Measurements from ENCODE around the gene ABRACL. TPM values are rescaled to one million over a fixed set of nuclear protein-coding genes. Genes with fewer than 3 reads are reported as not detected.

The ABRACL gene
- total and polyA plus RNA-seq, 2 of the 8 experiments (the other 6 are each of a cell fraction or from before 2014, with no cell fraction given), result 103 to 167 TPM

- Histone ChIP-seq H3K4ac (replicated peaks; ENCODE audit: insufficient read length, low read depth, low read length) (peak overlapping the region; percentile 2), H4K20me1 (replicated peaks in 1 of 2; ENCODE audit: control insufficient read depth in 1 of 2, insufficient read depth in 2 of 2, low read length in 2 of 2) (peaks cover 0 to 3% of the 10 kb centered on the region in 2 experiments), H2BK120ac (replicated peaks; ENCODE audit: low read depth, low read length) (no peak overlapping the region), H3K36me3 (ENCODE audit: control insufficient read depth in 2 of 4, insufficient read depth in 4 of 4, low read length in 3 of 4) (peaks cover 0 to 16% (median 4%) of the 10 kb centered on the region in 4 experiments; a peak in 4 of 8 replicates), H4K8ac (ENCODE audit: extremely low read depth, insufficient read depth, low read length) (peak overlapping the region; percentile 95), H2AFZ (ENCODE audit: low read length) (no peak overlapping the region), H3K14ac (ENCODE audit: insufficient read length) (no peak overlapping the region), H4K5ac (ENCODE audit: insufficient read length, low read depth, low read length) (no peak overlapping the region), H3K4me2 (ENCODE audit: insufficient read depth in 1 of 2, low read depth in 2 of 2, low read length in 2 of 2) (peak overlapping the region; percentile 68 to 100), H2BK5ac (ENCODE audit: low read depth, low read length) (peak overlapping the region; percentile 95), H3K79me2 (ENCODE audit: control insufficient read depth in 1 of 2, insufficient read depth in 2 of 2, low read length in 2 of 2) (peaks cover 5 to 59% of the 10 kb centered on the region in 2 experiments), H3K18ac (ENCODE audit: extremely low read depth, low read length) (0 out of 2 replicates have a peak overlapping the region, but pooled peaks have one; percentile 10), H3K27me3 (replicated peaks in 1 of 4; ENCODE audit: control insufficient read depth in 3 of 4, extremely low read depth in 1 of 4, insufficient read depth in 3 of 4, low read length in 3 of 4) (no peaks in the 10 kb centered on the region; a peak in 1 of 7 replicates), H3K23me2 (ENCODE audit: low read depth, low read length) (peaks cover 11% of the 10 kb centered on the region), H3K27ac (ENCODE audit: low read depth, low read length) (peak overlapping the region; percentile 91; the same call in 1 of the 2 replicates), H3K56ac (replicated peaks; ENCODE audit: insufficient read length, low read depth, low read length) (no peak overlapping the region), H3K23ac (ENCODE audit: insufficient read length) (no peak overlapping the region), H2BK12ac (ENCODE audit: low read depth, low read length) (no peak overlapping the region), H2BK20ac (ENCODE audit: low read length) (no peak overlapping the region), H3K9me3 (ENCODE audit: insufficient read depth in 2 of 2, low read depth in 1 of 2, low read length in 1 of 2) (no peaks in the 10 kb centered on the region), H2AK5ac (ENCODE audit: low read depth, low read length) (no peak overlapping the region), H3K9ac (replicated peaks in 1 of 4; ENCODE audit: extremely low read depth in 1 of 4, low read depth in 3 of 4, low read length in 3 of 4) (peak overlapping the region; percentile 90 to 96 (median 92)), H4K91ac (replicated peaks; ENCODE audit: insufficient read length, low read length) (peak overlapping the region; percentile 36), H3K4me3 (ENCODE audit: extremely low read depth in 1 of 4, insufficient read depth in 2 of 4, low read depth in 3 of 4, low read length in 4 of 4) (peak overlapping the region; percentile 91 to 99 (median 96)), H3K79me1 (ENCODE audit: low read depth, low read length) (peaks cover 13% of the 10 kb centered on the region), H2BK15ac (ENCODE audit: low read length) (no peak overlapping the region), H3K4me1 (replicated peaks in 1 of 4; ENCODE audit: control insufficient read depth in 3 of 4, insufficient read depth in 4 of 4, low read length in 3 of 4) (peaks cover 9 to 20% (median 14%) of the 10 kb centered on the region in 4 experiments)
- ChIA-PET POLR2A (ENCODE audit: partially characterized antibody) (interaction anchor here (0.7 to 3.4 kb wide), 21 partner anchors 9 to 345 kb away, joined by 3 to 28 read pairs (median 4); partner anchors contain the start of genes CITED2 and REPS1), CTCF (ENCODE audit: partially characterized antibody) (interaction anchor here (0.6 to 1.5 kb wide), 4 partner anchors 36 to 130 kb away, joined by 3 to 4 read pairs (median 3); partner anchors contain the start of gene REPS1)
- DNase-seq (ENCODE audit: low read depth in 1 of 2, low spot score in 2 of 2) (peak in 1 of 2 experiments; percentile 70), FAIRE-seq (no peak)
- 5% methylated on average over 32 of the region's 44 CpGs; no CpG with 5 or more reads in 1 of the 2 experiments for WGBS, 2 experiments (ENCODE audit: extremely low coverage in 1 of 2, insufficient coverage in 1 of 2, insufficient read length in 1 of 2, insufficient replicate concordance in 2 of 2, low coverage in 1 of 2, low lambda C conversion rate in 2 of 2, missing lambda C conversion rate in 1 of 2)
- TF ChIP-seq SRF (IDR thresholded peaks at IDR 0.05; ENCODE audit: low read depth, low read length) (peak; percentile 93), PHF8 (conservative IDR thresholded peaks at IDR 0.05; ENCODE audit: low read depth, low read length) (0 out of 2 replicates have a peak, but pooled peaks have one; percentile 43), KDM4A (IDR thresholded peaks at IDR 0.05; ENCODE audit: low read depth, low read length, severe bottlenecking) (peak; percentile 1), CTBP2 (IDR thresholded peaks at IDR 0.05; ENCODE audit: borderline replicate concordance, insufficient read depth, insufficient read length, low read length) (no peak), SIN3A (conservative IDR thresholded peaks at IDR 0.05 in 1 of 2, IDR thresholded peaks at IDR 0.05 in 1 of 2; ENCODE audit: low read depth in 1 of 2, low read length in 2 of 2) (peak in 1 of 2 experiments; percentile 65; a peak in 1 of 4 replicates), SIX5 (IDR thresholded peaks at IDR 0.05; ENCODE audit: low read depth, low read length) (no peak), CBX5 (IDR thresholded peaks at IDR 0.05; ENCODE audit: low read depth, low read length) (no peak), POLR2AphosphoS5 (IDR thresholded peaks at IDR 0.05; ENCODE audit: low read depth, low read length) (peak; percentile 48; the same call in 1 of the 2 replicates), SP1 (IDR thresholded peaks at IDR 0.05; ENCODE audit: low read depth, low read length) (no peak), MAX (IDR thresholded peaks at IDR 0.05) (peak; percentile 53; the same call in 1 of the 2 replicates)
Measured at GRCh38 chr6:139029470-139030227, 1.1 kb downstream of the ABRACL start.
